ENCODE data around the gene UQCC5.

- no peak for TF ChIP-seq SNAI2 (CRISPR knock-in tag; IDR thresholded peaks at IDR 0.05)
- TF ChIP-seq PPARA (CRISPR knock-in tag; IDR thresholded peaks at IDR 0.05; ENCODE audit: borderline replicate concordance): no peak
- TF ChIP-seq POU6F1 (CRISPR knock-in tag; IDR thresholded peaks at IDR 0.05; ENCODE audit: borderline replicate concordance, low read depth): no peak
- TF ChIP-seq PATZ1 (CRISPR knock-in tag; IDR thresholded peaks at IDR 0.05; ENCODE audit: borderline replicate concordance): no peak
- no peak for TF ChIP-seq TOX (CRISPR knock-in tag; IDR thresholded peaks at IDR 0.05; ENCODE audit: borderline replicate concordance)
- no peak for TF ChIP-seq ZNF70 (CRISPR knock-in tag; IDR thresholded peaks at IDR 0.05)
Measured at GRCh38 chr3:52546111-52546901, 9.9 kb downstream of the UQCC5 start.

All from SK-N-SH treated with all-trans-retinoic acid at 6 μM for 48 hours (cell line).